HepG2 (cell line): Measurements from ENCODE around the gene CDC20. TPM values are rescaled to one million over a fixed set of nuclear protein-coding genes. Genes with fewer than 3 reads are reported as not detected.

Source experiments
- ATAC-seq: fragments of 200-7000 bp; cut with Tn5 transposase; 3 replicates; pipeline ENCODE4 v1.9.1; 2020; ENCODE audit warnings: mild to moderate bottlenecking, moderate library complexity
- BruUV-seq: library from RNA; stranded (reverse); fragments of 400-500 nt; replicated peaks from 2 replicates; lab custom pipeline; 2021; lab: Mats Ljungman, UMichigan
- CTCF ChIA-PET: fragments of 300-600 bp; formaldehyde crosslinking; extraction: SDS; loops from one replicate; lab custom pipeline; 2021; ENCODE audit warnings: low total read pairs, inconsistent platforms, low intra/inter-chr PET ratio; lab: Yijun Ruan, JAX
- POLR2A ChIA-PET: fragments of 350-600 bp; sonication (Branson Sonifier 250); formaldehyde crosslinking; loops from one replicate; lab custom pipeline; 2020; ENCODE audit warnings: antibody characterized with exemption, inconsistent platforms; lab: Yijun Ruan, JAX
- DNase-seq: peaks from one replicate; pipeline ENCODE4 v3.0.0-alpha.2; 2015; ENCODE audit warnings: low spot score
- FAIRE-seq: peaks from 3 replicates; lab custom pipeline; 2011; peaks lifted over from hg19 to GRCh38; lab: Jason Lieb, UNC
- H2AFZ ChIP-seq: one replicate; pipeline ENCODE4 v1.6.1; 2011; ENCODE audit warnings: low read length, inconsistent platforms
- H3K27ac ChIP-seq: fragments of 300-600 bp; 3 replicates; pipeline ENCODE4 v1.8.0; 2011; ENCODE audit warnings: mixed run types, mild to moderate bottlenecking, mixed read lengths, low read length, inconsistent platforms; ENCODE audit not compliant: insufficient read depth; ENCODE audit errors: extremely low read length
- H3K27me3 ChIP-seq, 2 experiments: fragments of 200-600 bp in 1 of 2; 2 replicates in 1 of 2; 3 replicates in 1 of 2; pipeline versions ENCODE4 v1.6.0 to v1.8.0; 2011; ENCODE audit warnings: low read length in 2 of 2, mild to moderate bottlenecking in 2 of 2, moderate library complexity in 2 of 2, inconsistent platforms in 1 of 2; ENCODE audit not compliant: insufficient read depth in 2 of 2, control insufficient read depth in 1 of 2
- H3K36me3 ChIP-seq, 2 experiments: fragments of 200-600 bp in 1 of 2; replicated peaks in 1 of 2; 2 replicates in 1 of 2; 3 replicates in 1 of 2; pipeline versions ENCODE4 v1.5.1 to v1.8.0; 2011; ENCODE audit warnings: low read length in 2 of 2, inconsistent platforms in 1 of 2; ENCODE audit not compliant: insufficient read depth in 2 of 2, control insufficient read depth in 1 of 2
- H3K4me1 ChIP-seq: 2 replicates; pipeline ENCODE4 v1.5.1; 2012; ENCODE audit warnings: low read length, inconsistent platforms; ENCODE audit not compliant: insufficient read depth
- H3K4me2 ChIP-seq: 2 replicates; pipeline ENCODE4 v1.6.0; 2011; ENCODE audit warnings: low read depth, low read length, inconsistent platforms
- H3K4me3 ChIP-seq, 3 experiments: fragments of 200-600 bp in 1 of 3; sonication (generic), shearing (Covaris generic) in 1 of 3; replicated peaks in 1 of 3; 2 replicates each; pipeline ENCODE4 v1.5.1; 2011 to 2016; ENCODE audit warnings: low read length in 3 of 3, inconsistent platforms in 2 of 3, low read depth in 2 of 3, mild to moderate bottlenecking in 2 of 3, control low read depth in 1 of 3, mixed read lengths in 1 of 3; ENCODE audit not compliant: insufficient read depth in 1 of 3
- H3K79me2 ChIP-seq: one replicate; pipeline ENCODE4 v1.6.1; 2011; ENCODE audit warnings: low read length, inconsistent platforms; ENCODE audit not compliant: insufficient read depth
- H3K9ac ChIP-seq: 2 replicates; pipeline ENCODE4 v1.6.0; 2011; ENCODE audit warnings: mild to moderate bottlenecking, low read depth, low read length, inconsistent platforms; ENCODE audit not compliant: insufficient read depth
- H3K9me3 ChIP-seq: 2 replicates; pipeline ENCODE4 v1.5.1; 2012; ENCODE audit warnings: mild to moderate bottlenecking, low read length
- H4K20me1 ChIP-seq: 2 replicates; pipeline ENCODE4 v1.6.0; 2011; ENCODE audit warnings: inconsistent platforms, mild to moderate bottlenecking, low read length, moderate library complexity; ENCODE audit not compliant: insufficient read depth
- ARID2 ChIP-seq: sonication (generic); formaldehyde crosslinking; IDR thresholded peaks from 2 replicates; pipeline ENCODE4 v1.8.1; 2022; ENCODE audit warnings: mild to moderate bottlenecking, missing genetic modification reagents, borderline replicate concordance
- HDAC2 ChIP-seq: sonication (generic); formaldehyde crosslinking; IDR thresholded peaks from 2 replicates; pipeline ENCODE4 v1.4.0; 2020; ENCODE audit warnings: missing genetic modification reagents
- KDM3A ChIP-seq: IDR thresholded peaks from 2 replicates; pipeline ENCODE4 v1.6.1; 2018; ENCODE audit warnings: low read depth, missing compliant biosample characterization
- POLR2G ChIP-seq: fragments of 200-400 bp; formaldehyde crosslinking; IDR thresholded peaks from 2 replicates; pipeline ENCODE4 v1.6.1; 2018; ENCODE audit warnings: mild to moderate bottlenecking, low read depth, low read length, moderate library complexity
- RFX3 ChIP-seq: IDR thresholded peaks from 2 replicates; pipeline ENCODE4 v1.6.1; 2016; ENCODE audit warnings: missing biosample characterization, missing genetic modification reagents
- SAP130 ChIP-seq: IDR thresholded peaks from 2 replicates; pipeline ENCODE4 v1.6.1; 2016; ENCODE audit warnings: low read depth
- SP5 ChIP-seq: IDR thresholded peaks from 2 replicates; pipeline ENCODE4 v1.6.1; 2016; ENCODE audit warnings: low read depth, borderline replicate concordance
- ZKSCAN5 ChIP-seq: sonication (generic); formaldehyde crosslinking; IDR thresholded peaks from 2 replicates; pipeline ENCODE4 v1.5.1; 2020; ENCODE audit warnings: mild to moderate bottlenecking, missing genetic modification reagents
- ZNF629 ChIP-seq: sonication (generic); formaldehyde crosslinking; conservative IDR thresholded peaks from 2 replicates; pipeline ENCODE4 v1.5.0; 2020; ENCODE audit warnings: missing genetic modification reagents
- WGBS: methylation state at CpG from one replicate; pipeline ENCODE4 v1.1.6; 2017; ENCODE audit warnings: low lambda C conversion rate; 5-methylcytosine and 5-hydroxymethylcytosine counted together
- in situ Hi-C: cut with HindIII; loops from 2 replicates; pipeline ENCODE4 v1.10.0; 2017; ENCODE audit warnings: low pct_unique_long_range_greater_than_20kb; ENCODE audit not compliant: extremely low pct_ligation_motif_present
- intact Hi-C: fragments of 100-400 bp; cut with micrococcal nuclease; formaldehyde crosslinking; loops from one replicate; pipeline ENCODE4 v1.10.0; 2022; ENCODE audit not compliant: unreplicated experiment
- polyA plus RNA-seq, 8 experiments: library from polyadenylated mRNA; depleted of rRNA in 3 of 8; stranded (reverse) in 7 of 8; unstranded in 1 of 8; fragments of >200 nt; fragmentation: Illumina TruSeq in 4 of 8; extraction: Trizol in 4 of 8; gene quantifications; 2 replicates each; pipeline versions ENCODE4 v1.2.1 to v1.2.3, GENCODE V29; 2011 to 2016; ENCODE audit warnings: low read depth in 4 of 8, missing spikeins in 1 of 8, mixed read lengths in 1 of 8; ENCODE audit not compliant: insufficient read depth in 1 of 8
- total RNA-seq, 5 experiments: library from RNA; depleted of rRNA; stranded (reverse); fragments of >200 nt; fragmentation: Illumina TruSeq; extraction: Trizol; gene quantifications; 2 replicates each; pipeline ENCODE4 v1.2.3, GENCODE V29; 2016; ENCODE audit warnings: low read depth in 1 of 5
- TF ChIP-seq, protein P1 (sequence below): sonication (generic); formaldehyde crosslinking; IDR thresholded peaks from 2 replicates; pipeline ENCODE4 v1.9.0; 2021; ENCODE audit warnings: missing genetic modification reagents, borderline replicate concordance
- TF ChIP-seq, protein P2 (sequence below): sonication (generic); formaldehyde crosslinking; IDR thresholded peaks from 2 replicates; pipeline ENCODE4 v1.8.1; 2023; ENCODE audit warnings: mild to moderate bottlenecking, missing genetic modification reagents, borderline replicate concordance

CDC20 gene
- total and polyA plus RNA-seq, 2 of the 13 experiments (the other 11 are each of a cell fraction or from before 2014, with no cell fraction given), result 57.9 to 90.0 TPM

DNA sequence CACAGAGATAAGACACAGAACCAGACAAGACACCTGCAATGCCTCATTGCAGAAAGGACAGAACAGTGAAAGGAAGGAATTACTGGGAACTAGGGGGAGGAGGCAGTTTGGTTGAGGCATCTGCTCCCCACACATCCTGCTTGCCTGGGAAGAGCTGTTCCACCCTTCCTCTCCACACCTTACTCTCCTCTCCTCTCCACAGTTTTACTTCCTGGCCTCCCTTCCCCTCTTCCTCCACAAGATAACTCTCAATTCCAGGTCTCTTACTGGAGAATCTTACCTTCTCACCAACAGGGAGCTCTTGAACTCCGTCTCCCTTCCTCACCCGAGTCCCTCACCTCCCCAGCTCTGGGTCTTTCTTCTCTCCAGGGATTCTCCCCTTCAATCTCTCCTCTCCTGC is 6.9 kb downstream of the CDC20 start (continued):
- TF ChIP-seq KDM3A (CRISPR knock-in tag) (no peak), HDAC2 (CRISPR knock-in tag) (no peak)
- TF ChIP-seq, protein P1, sequence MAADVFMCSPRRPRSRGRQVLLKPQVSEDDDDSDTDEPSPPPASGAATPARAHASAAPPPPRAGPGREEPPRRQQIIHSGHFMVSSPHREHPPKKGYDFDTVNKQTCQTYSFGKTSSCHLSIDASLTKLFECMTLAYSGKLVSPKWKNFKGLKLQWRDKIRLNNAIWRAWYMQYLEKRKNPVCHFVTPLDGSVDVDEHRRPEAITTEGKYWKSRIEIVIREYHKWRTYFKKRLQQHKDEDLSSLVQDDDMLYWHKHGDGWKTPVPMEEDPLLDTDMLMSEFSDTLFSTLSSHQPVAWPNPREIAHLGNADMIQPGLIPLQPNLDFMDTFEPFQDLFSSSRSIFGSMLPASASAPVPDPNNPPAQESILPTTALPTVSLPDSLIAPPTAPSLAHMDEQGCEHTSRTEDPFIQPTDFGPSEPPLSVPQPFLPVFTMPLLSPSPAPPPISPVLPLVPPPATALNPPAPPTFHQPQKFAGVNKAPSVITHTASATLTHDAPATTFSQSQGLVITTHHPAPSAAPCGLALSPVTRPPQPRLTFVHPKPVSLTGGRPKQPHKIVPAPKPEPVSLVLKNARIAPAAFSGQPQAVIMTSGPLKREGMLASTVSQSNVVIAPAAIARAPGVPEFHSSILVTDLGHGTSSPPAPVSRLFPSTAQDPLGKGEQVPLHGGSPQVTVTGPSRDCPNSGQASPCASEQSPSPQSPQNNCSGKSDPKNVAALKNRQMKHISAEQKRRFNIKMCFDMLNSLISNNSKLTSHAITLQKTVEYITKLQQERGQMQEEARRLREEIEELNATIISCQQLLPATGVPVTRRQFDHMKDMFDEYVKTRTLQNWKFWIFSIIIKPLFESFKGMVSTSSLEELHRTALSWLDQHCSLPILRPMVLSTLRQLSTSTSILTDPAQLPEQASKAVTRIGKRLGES (CRISPR knock-in tag), result no peak
- TF ChIP-seq, protein P2, sequence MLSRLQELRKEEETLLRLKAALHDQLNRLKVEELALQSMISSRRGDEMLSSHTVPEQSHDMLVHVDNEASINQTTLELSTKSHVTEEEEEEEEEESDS (CRISPR knock-in tag), result no peak

DNA sequence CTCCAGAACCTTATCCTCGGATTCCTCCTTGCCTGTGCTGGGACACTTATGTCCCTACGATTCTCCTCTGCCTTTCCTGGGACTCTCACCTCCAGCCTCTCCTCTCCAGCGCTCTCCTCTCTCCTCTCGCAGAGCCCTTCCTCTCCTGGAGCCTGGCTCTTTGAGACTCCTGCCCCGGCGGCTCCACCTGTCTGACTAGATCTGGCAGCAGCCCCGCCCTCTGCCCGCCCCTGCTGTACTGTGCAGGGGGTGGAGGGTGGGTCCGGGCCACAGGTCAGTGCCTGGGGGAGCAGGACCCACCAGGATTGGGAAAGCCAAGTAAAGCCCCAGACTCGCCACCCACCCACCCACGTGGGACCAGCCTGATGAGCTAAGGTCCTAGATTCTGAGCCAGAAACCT is 7.4 kb downstream of the CDC20 start:
- H3K4me3 ChIP-seq, result peak overlapping the region; percentile 74 to 88 (median 79); a peak in 5 of 6 replicates

More for the DNA sequence above, 7.4 kb downstream of the CDC20 start:
- Histone ChIP-seq H3K9ac (peak overlapping the region; percentile 18; the same call in 1 of the 2 replicates), H3K36me3 (peaks cover 6 to 18% of the 10 kb centered on the region in 2 experiments), H4K20me1 (no peaks in the 10 kb centered on the region), H3K4me1 (peaks cover 71% of the 10 kb centered on the region), H2AFZ (no peak overlapping the region), H3K79me2 (peaks cover 20% of the 10 kb centered on the region), H3K27me3 (no peaks in the 10 kb centered on the region), H3K4me2 (peak overlapping the region; percentile 92), H3K9me3 (no peaks in the 10 kb centered on the region), H3K27ac (no peak overlapping the region)
- intact Hi-C loops, result no loop called here
- TF ChIP-seq SP5 (CRISPR knock-in tag) (peak; percentile 77; the same call in 1 of the 2 replicates), ZKSCAN5 (CRISPR knock-in tag) (peak; percentile 71; the same call in 1 of the 2 replicates), ZNF629 (CRISPR knock-in tag) (no peak), ARID2 (CRISPR knock-in tag) (no peak), POLR2G (0 out of 2 replicates have a peak, but pooled peaks have one; percentile 30), RFX3 (CRISPR knock-in tag) (no peak), SAP130 (CRISPR knock-in tag) (peak; percentile 71)
- in situ Hi-C loops, result no loop called here
- 13% methylated on average over 11 of the region's 11 CpGs for WGBS
- POLR2A ChIA-PET, result interaction anchor here (3.6 to 3.8 kb wide), 2 partner anchors 16 to 24 kb away, joined by 21 to 32 read pairs; partner anchors contain the start of genes MED8 and SZT2
- DNase-seq, result no peak
- BruUV-seq, result no TSS peak
- CTCF ChIA-PET, result no interaction called here
- peak; percentile 18 for ATAC-seq
- FAIRE-seq, result no peak
